Kidney epithelial cell (primary cell): ENCODE results near the gene FBXW2. TPM values are rescaled to one million over a fixed set of nuclear protein-coding genes. Genes with fewer than 3 reads are reported as not detected.

Experiments
- DNase-seq: peaks from one replicate; pipeline ENCODE4 v3.0.0-alpha.2; 2010; ENCODE audit warnings: low read depth
- H3K27me3 ChIP-seq: 2 replicates; pipeline ENCODE4 v1.6.0; 2011; ENCODE audit warnings: low read length; ENCODE audit not compliant: control insufficient read depth, insufficient read depth
- H3K36me3 ChIP-seq: 2 replicates; pipeline ENCODE4 v1.5.1; 2011; ENCODE audit warnings: low read length; ENCODE audit not compliant: control insufficient read depth, insufficient read depth
- H3K4me3 ChIP-seq: 2 replicates; pipeline ENCODE4 v1.5.1; 2011; ENCODE audit warnings: low read depth, mild to moderate bottlenecking, control low read depth, low read length
- CTCF ChIP-seq: IDR thresholded peaks from 2 replicates; pipeline ENCODE4 v1.5.1; 2011; ENCODE audit warnings: mild to moderate bottlenecking, moderate library complexity, low read length, control low read depth, inconsistent platforms; ENCODE audit not compliant: insufficient read depth, poor library complexity, severe bottlenecking
- total RNA-seq: library from RNA; depleted of rRNA; stranded (reverse); fragments of >200 nt; gene quantifications from 2 replicates; pipeline ENCODE4 v1.2.3, GENCODE V29; 2015

Gene FBXW2
- total RNA-seq, 1 donor from 2014 or later, result 24.6 TPM

- Histone ChIP-seq H3K4me3 (peak overlapping the region; percentile 80), H3K36me3 (no peaks in the 10 kb centered on the region)
- TF ChIP-seq CTCF, result no peak
These were observed 77.8 kb downstream of the FBXW2 start for GRCh38 chr9:120715389-120715924.

GRCh38 chr9:120714846-120715388 is 78.3 kb downstream of the FBXW2 start:
- H3K36me3 ChIP-seq, result no peaks in the 10 kb centered on the region
- H3K27me3 ChIP-seq, result no peaks in the 10 kb centered on the region
- no peak for TF ChIP-seq CTCF
- H3K4me3 ChIP-seq, result peak overlapping the region; percentile 80
- DNase-seq, result no peak

More at GRCh38 chr9:120715389-120715924, 77.8 kb downstream of the FBXW2 start:
- peak; percentile 67 for DNase-seq
- H3K27me3 ChIP-seq, result no peaks in the 10 kb centered on the region

- peak; percentile 78 for DNase-seq
- TF ChIP-seq CTCF, result no peak
- no peaks in the 10 kb centered on the region for H3K36me3 ChIP-seq
- H3K27me3 ChIP-seq, result no peaks in the 10 kb centered on the region
- peak within 1 kb of the TSS; percentile 93 for H3K4me3 ChIP-seq
These were observed 78.9 kb downstream of the FBXW2 start, which contains the start of gene MEGF9 for GRCh38 chr9:120714088-120714845. MEGF9 (minus strand) TSS chr9:120714470; CDS start chr9:120714358, 112 bp downstream.

GRCh38 chr9:120713257-120714087 is 79.7 kb downstream of the FBXW2 start:
- Histone ChIP-seq H3K4me3 (peak overlapping the region; percentile 93), H3K27me3 (no peaks in the 10 kb centered on the region), H3K36me3 (no peaks in the 10 kb centered on the region)
- DNase-seq, result no peak
- TF ChIP-seq CTCF, result no peak

- H3K36me3 ChIP-seq, result no peaks in the 10 kb centered on the region
- no peak for DNase-seq
- peak overlapping the region; percentile 93 for H3K4me3 ChIP-seq
- TF ChIP-seq CTCF, result no peak
- H3K27me3 ChIP-seq, result no peaks in the 10 kb centered on the region
These were observed 80.6 kb downstream of the FBXW2 start for GRCh38 chr9:120712539-120713031.
